ENCODE measurements around the gene CUEDC1. TPM values are rescaled to one million over a fixed set of nuclear protein-coding genes. Genes with fewer than 3 reads are reported as not detected.

The CUEDC1 gene
- total and polyA plus RNA-seq, 9 of the 15 experiments (the other 6 are each of a cell fraction or from before 2014, with no cell fraction given), result 0.20 to 4.1 (median 1.6) TPM; not detected in 1

DNA sequence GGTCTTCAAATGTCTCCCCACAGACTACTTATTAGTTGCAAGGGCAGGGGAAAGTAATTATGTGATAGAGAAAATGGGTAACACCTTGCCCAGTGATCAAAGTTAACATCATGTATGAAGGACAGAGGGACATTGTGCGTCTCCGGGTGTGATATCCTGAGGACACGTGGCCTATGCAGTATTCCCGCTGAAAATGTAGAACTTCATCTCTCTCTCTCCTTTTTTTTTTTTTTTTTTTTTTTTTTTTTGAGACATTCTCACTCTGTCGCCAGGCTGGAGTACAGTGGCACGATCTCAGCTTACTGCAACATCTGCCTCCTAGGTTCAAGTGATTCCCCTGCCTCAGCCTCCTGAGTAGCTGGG, 7.9 kb upstream of the CUEDC1 start (continued):
- TF ChIP-seq PHB2 (IDR thresholded peaks at IDR 0.05; ENCODE audit: low read depth), result no peak
- no peak for TF ChIP-seq C11orf30 (IDR thresholded peaks at IDR 0.05; ENCODE audit: low read depth)
- TF ChIP-seq, protein P1, sequence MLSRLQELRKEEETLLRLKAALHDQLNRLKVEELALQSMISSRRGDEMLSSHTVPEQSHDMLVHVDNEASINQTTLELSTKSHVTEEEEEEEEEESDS (CRISPR knock-in tag; IDR thresholded peaks at IDR 0.05), result no peak
- TF ChIP-seq SRF (CRISPR knock-in tag; IDR thresholded peaks at IDR 0.05), result no peak
- TF ChIP-seq PHF21A (IDR thresholded peaks at IDR 0.05; ENCODE audit: borderline replicate concordance, low read depth), result no peak
- no peak for TF ChIP-seq HMG20A (CRISPR knock-in tag; conservative IDR thresholded peaks at IDR 0.05)
- TF ChIP-seq ZNF668 (CRISPR knock-in tag; IDR thresholded peaks at IDR 0.05), result no peak
- no peak for TF ChIP-seq RAD21 (CRISPR knock-in tag; conservative IDR thresholded peaks at IDR 0.05 in 1 of 2, IDR thresholded peaks at IDR 0.05 in 1 of 2)
- no peak for TF ChIP-seq ARID2 (IDR thresholded peaks at IDR 0.05)
- TF ChIP-seq, protein P2, sequence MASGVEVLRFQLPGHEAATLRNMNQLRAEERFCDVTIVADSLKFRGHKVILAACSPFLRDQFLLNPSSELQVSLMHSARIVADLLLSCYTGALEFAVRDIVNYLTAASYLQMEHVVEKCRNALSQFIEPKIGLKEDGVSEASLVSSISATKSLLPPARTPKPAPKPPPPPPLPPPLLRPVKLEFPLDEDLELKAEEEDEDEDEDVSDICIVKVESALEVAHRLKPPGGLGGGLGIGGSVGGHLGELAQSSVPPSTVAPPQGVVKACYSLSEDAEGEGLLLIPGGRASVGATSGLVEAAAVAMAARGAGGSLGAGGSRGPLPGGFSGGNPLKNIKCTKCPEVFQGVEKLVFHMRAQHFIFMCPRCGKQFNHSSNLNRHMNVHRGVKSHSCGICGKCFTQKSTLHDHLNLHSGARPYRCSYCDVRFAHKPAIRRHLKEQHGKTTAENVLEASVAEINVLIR (CRISPR knock-in tag; IDR thresholded peaks at IDR 0.05), result no peak
- no peak for TF ChIP-seq HNRNPH1 (optimal IDR thresholded peaks at IDR 0.05; ENCODE audit: low read depth, low read length)
- TF ChIP-seq U2AF2 (optimal IDR thresholded peaks at IDR 0.05; ENCODE audit: low read depth, low read length), result no peak
- TF ChIP-seq, protein P3, sequence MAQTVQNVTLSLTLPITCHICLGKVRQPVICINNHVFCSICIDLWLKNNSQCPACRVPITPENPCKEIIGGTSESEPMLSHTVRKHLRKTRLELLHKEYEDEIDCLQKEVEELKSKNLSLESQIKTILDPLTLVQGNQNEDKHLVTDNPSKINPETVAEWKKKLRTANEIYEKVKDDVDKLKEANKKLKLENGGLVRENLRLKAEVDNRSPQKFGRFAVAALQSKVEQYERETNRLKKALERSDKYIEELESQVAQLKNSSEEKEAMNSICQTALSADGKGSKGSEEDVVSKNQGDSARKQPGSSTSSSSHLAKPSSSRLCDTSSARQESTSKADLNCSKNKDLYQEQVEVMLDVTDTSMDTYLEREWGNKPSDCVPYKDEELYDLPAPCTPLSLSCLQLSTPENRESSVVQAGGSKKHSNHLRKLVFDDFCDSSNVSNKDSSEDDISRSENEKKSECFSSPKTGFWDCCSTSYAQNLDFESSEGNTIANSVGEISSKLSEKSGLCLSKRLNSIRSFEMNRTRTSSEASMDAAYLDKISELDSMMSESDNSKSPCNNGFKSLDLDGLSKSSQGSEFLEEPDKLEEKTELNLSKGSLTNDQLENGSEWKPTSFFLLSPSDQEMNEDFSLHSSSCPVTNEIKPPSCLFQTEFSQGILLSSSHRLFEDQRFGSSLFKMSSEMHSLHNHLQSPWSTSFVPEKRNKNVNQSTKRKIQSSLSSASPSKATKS (CRISPR knock-in tag; IDR thresholded peaks at IDR 0.05), result no peak
- TF ChIP-seq, protein P4, sequence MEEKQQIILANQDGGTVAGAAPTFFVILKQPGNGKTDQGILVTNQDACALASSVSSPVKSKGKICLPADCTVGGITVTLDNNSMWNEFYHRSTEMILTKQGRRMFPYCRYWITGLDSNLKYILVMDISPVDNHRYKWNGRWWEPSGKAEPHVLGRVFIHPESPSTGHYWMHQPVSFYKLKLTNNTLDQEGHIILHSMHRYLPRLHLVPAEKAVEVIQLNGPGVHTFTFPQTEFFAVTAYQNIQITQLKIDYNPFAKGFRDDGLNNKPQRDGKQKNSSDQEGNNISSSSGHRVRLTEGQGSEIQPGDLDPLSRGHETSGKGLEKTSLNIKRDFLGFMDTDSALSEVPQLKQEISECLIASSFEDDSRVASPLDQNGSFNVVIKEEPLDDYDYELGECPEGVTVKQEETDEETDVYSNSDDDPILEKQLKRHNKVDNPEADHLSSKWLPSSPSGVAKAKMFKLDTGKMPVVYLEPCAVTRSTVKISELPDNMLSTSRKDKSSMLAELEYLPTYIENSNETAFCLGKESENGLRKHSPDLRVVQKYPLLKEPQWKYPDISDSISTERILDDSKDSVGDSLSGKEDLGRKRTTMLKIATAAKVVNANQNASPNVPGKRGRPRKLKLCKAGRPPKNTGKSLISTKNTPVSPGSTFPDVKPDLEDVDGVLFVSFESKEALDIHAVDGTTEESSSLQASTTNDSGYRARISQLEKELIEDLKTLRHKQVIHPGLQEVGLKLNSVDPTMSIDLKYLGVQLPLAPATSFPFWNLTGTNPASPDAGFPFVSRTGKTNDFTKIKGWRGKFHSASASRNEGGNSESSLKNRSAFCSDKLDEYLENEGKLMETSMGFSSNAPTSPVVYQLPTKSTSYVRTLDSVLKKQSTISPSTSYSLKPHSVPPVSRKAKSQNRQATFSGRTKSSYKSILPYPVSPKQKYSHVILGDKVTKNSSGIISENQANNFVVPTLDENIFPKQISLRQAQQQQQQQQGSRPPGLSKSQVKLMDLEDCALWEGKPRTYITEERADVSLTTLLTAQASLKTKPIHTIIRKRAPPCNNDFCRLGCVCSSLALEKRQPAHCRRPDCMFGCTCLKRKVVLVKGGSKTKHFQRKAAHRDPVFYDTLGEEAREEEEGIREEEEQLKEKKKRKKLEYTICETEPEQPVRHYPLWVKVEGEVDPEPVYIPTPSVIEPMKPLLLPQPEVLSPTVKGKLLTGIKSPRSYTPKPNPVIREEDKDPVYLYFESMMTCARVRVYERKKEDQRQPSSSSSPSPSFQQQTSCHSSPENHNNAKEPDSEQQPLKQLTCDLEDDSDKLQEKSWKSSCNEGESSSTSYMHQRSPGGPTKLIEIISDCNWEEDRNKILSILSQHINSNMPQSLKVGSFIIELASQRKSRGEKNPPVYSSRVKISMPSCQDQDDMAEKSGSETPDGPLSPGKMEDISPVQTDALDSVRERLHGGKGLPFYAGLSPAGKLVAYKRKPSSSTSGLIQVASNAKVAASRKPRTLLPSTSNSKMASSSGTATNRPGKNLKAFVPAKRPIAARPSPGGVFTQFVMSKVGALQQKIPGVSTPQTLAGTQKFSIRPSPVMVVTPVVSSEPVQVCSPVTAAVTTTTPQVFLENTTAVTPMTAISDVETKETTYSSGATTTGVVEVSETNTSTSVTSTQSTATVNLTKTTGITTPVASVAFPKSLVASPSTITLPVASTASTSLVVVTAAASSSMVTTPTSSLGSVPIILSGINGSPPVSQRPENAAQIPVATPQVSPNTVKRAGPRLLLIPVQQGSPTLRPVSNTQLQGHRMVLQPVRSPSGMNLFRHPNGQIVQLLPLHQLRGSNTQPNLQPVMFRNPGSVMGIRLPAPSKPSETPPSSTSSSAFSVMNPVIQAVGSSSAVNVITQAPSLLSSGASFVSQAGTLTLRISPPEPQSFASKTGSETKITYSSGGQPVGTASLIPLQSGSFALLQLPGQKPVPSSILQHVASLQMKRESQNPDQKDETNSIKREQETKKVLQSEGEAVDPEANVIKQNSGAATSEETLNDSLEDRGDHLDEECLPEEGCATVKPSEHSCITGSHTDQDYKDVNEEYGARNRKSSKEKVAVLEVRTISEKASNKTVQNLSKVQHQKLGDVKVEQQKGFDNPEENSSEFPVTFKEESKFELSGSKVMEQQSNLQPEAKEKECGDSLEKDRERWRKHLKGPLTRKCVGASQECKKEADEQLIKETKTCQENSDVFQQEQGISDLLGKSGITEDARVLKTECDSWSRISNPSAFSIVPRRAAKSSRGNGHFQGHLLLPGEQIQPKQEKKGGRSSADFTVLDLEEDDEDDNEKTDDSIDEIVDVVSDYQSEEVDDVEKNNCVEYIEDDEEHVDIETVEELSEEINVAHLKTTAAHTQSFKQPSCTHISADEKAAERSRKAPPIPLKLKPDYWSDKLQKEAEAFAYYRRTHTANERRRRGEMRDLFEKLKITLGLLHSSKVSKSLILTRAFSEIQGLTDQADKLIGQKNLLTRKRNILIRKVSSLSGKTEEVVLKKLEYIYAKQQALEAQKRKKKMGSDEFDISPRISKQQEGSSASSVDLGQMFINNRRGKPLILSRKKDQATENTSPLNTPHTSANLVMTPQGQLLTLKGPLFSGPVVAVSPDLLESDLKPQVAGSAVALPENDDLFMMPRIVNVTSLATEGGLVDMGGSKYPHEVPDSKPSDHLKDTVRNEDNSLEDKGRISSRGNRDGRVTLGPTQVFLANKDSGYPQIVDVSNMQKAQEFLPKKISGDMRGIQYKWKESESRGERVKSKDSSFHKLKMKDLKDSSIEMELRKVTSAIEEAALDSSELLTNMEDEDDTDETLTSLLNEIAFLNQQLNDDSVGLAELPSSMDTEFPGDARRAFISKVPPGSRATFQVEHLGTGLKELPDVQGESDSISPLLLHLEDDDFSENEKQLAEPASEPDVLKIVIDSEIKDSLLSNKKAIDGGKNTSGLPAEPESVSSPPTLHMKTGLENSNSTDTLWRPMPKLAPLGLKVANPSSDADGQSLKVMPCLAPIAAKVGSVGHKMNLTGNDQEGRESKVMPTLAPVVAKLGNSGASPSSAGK (IDR thresholded peaks at IDR 0.05), result peak; percentile 55
- peak; percentile 45; the same call in 1 of the 2 replicates for TF ChIP-seq L3MBTL2 (IDR thresholded peaks at IDR 0.05)
